B cell (primary cell): ENCODE measurements around the gene LHX4.

Experiments used
- CTCF ChIP-seq: fragments of 200-600 bp; IDR thresholded peaks from one replicate; pipeline ENCODE4 v1.8.0; 2022; ENCODE audit warnings: antibody characterized with exemption, mild to moderate bottlenecking
- EZH2 ChIP-seq: IDR thresholded peaks from 2 replicates; pipeline ENCODE4 v1.6.1; 2012; ENCODE audit warnings: borderline replicate concordance, low read depth, mild to moderate bottlenecking, moderate library complexity, low read length; ENCODE audit not compliant: insufficient read depth, poor library complexity, severe bottlenecking

GRCh38 chr1:180208264-180208663, 21.8 kb upstream of the LHX4 start:
- TF ChIP-seq CTCF (no peak), EZH2 (no peak)
